Spleen (tissue), 7 donors: ENCODE data around the gene SLC27A1.

Experiments
- CTCF ChIP-seq, 11 experiments: fragments of 200-600 bp in 7 of 11; fragments of 450-650 bp in 4 of 11; sonication (generic) in 4 of 11; IDR thresholded peaks in 8 of 11; conservative IDR thresholded peaks in 3 of 11; 1 replicate in 7 of 11; 2 replicates in 4 of 11; pipeline versions ENCODE4 v1.4.0 to v1.8.0; 2016 to 2021; ENCODE audit warnings: antibody characterized with exemption in 11 of 11, inconsistent platforms in 4 of 11, mild to moderate bottlenecking in 1 of 11
- POLR2A ChIP-seq, 3 donors: fragments of 450-650 bp; IDR thresholded peaks; one replicate each; pipeline ENCODE4 v1.5.1; 2017; ENCODE audit warnings: antibody characterized with exemption in 3 of 3, mild to moderate bottlenecking in 1 of 3
- donor health status: DM: no; HTN: no; CAD: no; lungs with moderate emphysema.
- donor health status: DM: no; HTN: no; CAD: no.
- donor health status: DM: no; HTN: no; CAD: no.

- no peak for TF ChIP-seq CTCF (IDR thresholded peaks at IDR 0.05 in 8 of 11, conservative IDR thresholded peaks at IDR 0.05 in 3 of 11)
- TF ChIP-seq POLR2A (IDR thresholded peaks at IDR 0.05) = no peak
Observed at GRCh38 chr19:17525141-17525540, 54.8 kb downstream of the SLC27A1 start.
